WI38 (cell line): ENCODE measurements around the gene ZBTB7C.

Experiments used
- H3K4me3 ChIP-seq: 2 replicates; pipeline ENCODE4 v1.5.1; 2011; ENCODE audit warnings: low read depth, mild to moderate bottlenecking, control low read depth, low read length
- CTCF ChIP-seq: IDR thresholded peaks from 2 replicates; pipeline ENCODE4 v1.5.1; 2012; ENCODE audit warnings: low read depth, mild to moderate bottlenecking, control low read depth, low read length

Gene ZBTB7C

GRCh38 chr18:48159816-48160215 is 249.4 kb downstream of the ZBTB7C start:
- no peak overlapping the region for H3K4me3 ChIP-seq
- TF ChIP-seq CTCF = no peak

- no peak for TF ChIP-seq CTCF
- no peak overlapping the region for H3K4me3 ChIP-seq
These were observed 250.5 kb downstream of the ZBTB7C start for GRCh38 chr18:48158721-48159120.

GRCh38 chr18:48157956-48158355 is 251.2 kb downstream of the ZBTB7C start:
- no peak for TF ChIP-seq CTCF
- no peak overlapping the region for H3K4me3 ChIP-seq

- H3K4me3 ChIP-seq = no peak overlapping the region
- TF ChIP-seq CTCF = no peak
These were observed 253.3 kb downstream of the ZBTB7C start for GRCh38 chr18:48155856-48156255.

GRCh38 chr18:48154828-48155227 is 254.4 kb downstream of the ZBTB7C start:
- H3K4me3 ChIP-seq = no peak overlapping the region
- no peak for TF ChIP-seq CTCF

- TF ChIP-seq CTCF = no peak
- H3K4me3 ChIP-seq = no peak overlapping the region
These were observed 255.3 kb downstream of the ZBTB7C start for GRCh38 chr18:48153613-48154481.

GRCh38 chr18:48152549-48152948 is 256.6 kb downstream of the ZBTB7C start:
- no peak overlapping the region for H3K4me3 ChIP-seq

More at GRCh38 chr18:48152549-48152948, 256.6 kb downstream of the ZBTB7C start:
- no peak for TF ChIP-seq CTCF
